HG03469 (cell line): ENCODE data around the gene NBEA.
"Not testable (repeated sequence)": the region's sequence is repeated elsewhere in the genome, so short reads cannot be mapped to it uniquely, and the experiment has no call there.

Source experiments
- ATAC-seq: cut with Tn5 transposase; IDR thresholded peaks from one replicate; pipeline ENCODE4 v1.9.1; 2021; ENCODE audit warnings: mild to moderate bottlenecking, moderate library complexity, moderate number of reproducible peaks; ENCODE audit not compliant: unreplicated experiment

NBEA gene, protein sequence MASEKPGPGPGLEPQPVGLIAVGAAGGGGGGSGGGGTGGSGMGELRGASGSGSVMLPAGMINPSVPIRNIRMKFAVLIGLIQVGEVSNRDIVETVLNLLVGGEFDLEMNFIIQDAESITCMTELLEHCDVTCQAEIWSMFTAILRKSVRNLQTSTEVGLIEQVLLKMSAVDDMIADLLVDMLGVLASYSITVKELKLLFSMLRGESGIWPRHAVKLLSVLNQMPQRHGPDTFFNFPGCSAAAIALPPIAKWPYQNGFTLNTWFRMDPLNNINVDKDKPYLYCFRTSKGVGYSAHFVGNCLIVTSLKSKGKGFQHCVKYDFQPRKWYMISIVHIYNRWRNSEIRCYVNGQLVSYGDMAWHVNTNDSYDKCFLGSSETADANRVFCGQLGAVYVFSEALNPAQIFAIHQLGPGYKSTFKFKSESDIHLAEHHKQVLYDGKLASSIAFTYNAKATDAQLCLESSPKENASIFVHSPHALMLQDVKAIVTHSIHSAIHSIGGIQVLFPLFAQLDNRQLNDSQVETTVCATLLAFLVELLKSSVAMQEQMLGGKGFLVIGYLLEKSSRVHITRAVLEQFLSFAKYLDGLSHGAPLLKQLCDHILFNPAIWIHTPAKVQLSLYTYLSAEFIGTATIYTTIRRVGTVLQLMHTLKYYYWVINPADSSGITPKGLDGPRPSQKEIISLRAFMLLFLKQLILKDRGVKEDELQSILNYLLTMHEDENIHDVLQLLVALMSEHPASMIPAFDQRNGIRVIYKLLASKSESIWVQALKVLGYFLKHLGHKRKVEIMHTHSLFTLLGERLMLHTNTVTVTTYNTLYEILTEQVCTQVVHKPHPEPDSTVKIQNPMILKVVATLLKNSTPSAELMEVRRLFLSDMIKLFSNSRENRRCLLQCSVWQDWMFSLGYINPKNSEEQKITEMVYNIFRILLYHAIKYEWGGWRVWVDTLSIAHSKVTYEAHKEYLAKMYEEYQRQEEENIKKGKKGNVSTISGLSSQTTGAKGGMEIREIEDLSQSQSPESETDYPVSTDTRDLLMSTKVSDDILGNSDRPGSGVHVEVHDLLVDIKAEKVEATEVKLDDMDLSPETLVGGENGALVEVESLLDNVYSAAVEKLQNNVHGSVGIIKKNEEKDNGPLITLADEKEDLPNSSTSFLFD (N-terminal part only)

GRCh38 chr13:34941835-34942731 lies at the start of gene NBEA:
Gene NBEA, plus strand, starts transcription at chr13:34942270. Its CDS starts 551 bp downstream, at chr13:34942821.
- peak; percentile 62 for ATAC-seq

GRCh38 chr13:34894756-34895155 lies 47.3 kb upstream of the NBEA start:
- no peak for ATAC-seq

GRCh38 chr13:34897220-34897619 lies 44.9 kb upstream of the NBEA start:
- ATAC-seq: no peak

DNA sequence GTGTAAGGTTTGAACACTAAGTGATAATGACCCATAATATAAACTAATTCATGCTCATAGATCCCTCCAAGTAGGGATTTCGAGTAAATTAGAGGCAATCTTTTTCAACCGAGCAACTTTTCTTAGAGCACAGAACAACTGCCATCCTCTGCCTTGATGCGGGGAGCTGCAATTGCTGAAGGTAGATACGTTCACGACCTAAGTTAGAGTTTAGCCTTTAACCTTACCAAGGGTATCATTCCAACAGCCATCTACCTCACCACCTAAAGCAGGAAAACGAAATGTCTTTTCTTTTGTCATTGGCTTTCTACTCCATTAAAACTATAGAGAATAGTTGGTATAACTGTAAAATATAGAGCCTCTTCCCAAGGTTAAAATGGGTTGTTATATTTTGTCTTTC lies 42.2 kb upstream of the NBEA start:
- no peak for ATAC-seq

- ATAC-seq: no peak
These were observed 41.8 kb upstream of the NBEA start for GRCh38 chr13:34900288-34900739.

DNA sequence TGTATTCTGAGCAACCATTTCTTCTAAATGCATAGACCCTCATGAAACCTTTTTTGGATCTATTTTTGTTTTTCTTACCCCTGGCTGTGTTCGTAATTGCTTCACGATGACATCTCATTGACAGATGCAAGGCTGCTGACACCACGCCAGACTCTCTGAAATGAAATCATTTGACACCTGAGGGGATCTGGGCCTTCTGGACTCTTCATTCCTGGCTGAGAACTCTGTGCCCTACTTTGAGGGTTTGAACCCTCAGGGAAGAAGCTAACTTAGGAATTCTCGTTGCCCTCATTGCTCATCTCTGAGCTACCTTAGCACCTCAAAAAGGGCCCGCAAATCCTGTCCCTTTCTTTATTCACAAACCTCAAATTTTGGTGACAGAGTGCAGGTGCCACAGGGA lies 40.5 kb upstream of the NBEA start:
- ATAC-seq: no peak

GRCh38 chr13:34911159-34911558 lies 30.9 kb upstream of the NBEA start:
- no peak for ATAC-seq

GRCh38 chr13:34913040-34913439 lies 29.0 kb upstream of the NBEA start:
- ATAC-seq: no peak

GRCh38 chr13:34914416-34914815 lies 27.7 kb upstream of the NBEA start:
- no peak for ATAC-seq

- no peak for ATAC-seq
These were observed 15.6 kb upstream of the NBEA start for GRCh38 chr13:34926508-34926907.

DNA sequence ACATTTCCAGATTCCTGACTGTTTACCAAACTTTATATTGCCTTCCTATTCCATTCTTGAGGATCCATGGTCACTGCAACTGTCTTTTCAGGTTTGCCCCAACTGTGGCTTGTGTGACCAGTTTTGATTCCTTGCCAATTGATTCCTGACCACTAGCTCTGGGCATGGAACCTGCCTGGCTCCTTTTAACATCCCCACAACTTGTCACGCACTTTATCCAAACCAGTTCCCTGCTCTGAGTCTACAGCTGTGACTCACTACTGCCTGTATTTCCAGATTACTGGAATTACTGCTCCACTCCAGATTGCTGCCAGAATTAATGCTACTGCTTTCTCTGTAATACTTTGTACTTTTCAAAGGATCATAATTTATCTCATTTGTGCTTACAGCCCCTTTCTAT lies 13.4 kb upstream of the NBEA start:
- ATAC-seq: not testable (repeated sequence)

DNA sequence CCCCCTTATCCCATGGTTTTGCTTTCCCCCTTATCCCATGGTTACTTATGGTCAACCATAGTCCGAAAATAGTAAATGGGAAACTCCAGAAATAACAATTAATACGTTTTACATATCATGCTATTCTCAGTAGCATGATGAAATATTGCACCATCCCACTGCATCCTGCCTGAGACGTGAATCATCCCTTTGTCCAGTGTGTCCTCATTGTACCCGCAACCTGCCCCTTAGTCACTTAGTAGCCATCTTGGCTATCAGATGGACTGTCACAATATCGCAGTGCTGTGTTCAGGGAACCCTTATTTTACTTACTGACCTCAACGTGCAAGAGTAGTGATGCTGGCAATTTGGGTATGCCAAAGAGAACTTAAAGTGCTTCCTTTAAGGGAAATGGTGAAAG lies 10.5 kb upstream of the NBEA start:
- ATAC-seq: no peak

DNA sequence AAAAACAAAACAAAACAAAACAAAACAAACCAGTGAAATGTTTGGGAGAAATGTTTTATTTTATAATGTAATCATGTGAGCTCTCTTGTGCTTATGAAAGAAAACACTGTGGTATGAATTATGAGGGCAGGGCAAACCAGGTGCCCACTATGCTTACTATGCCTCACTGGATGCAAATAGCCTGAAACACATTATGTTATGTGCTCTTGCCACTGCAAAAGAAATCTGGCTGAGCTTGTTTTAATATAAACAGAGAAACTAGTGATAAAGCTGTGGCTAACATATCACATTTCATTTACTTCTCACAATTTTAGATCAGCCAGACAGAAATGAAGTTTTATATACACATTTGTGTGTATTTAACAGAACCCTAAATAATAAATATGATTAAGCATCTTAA lies 8.7 kb upstream of the NBEA start:
- no peak for ATAC-seq

GRCh38 chr13:34933786-34934185 lies 8.3 kb upstream of the NBEA start:
- ATAC-seq: no peak

GRCh38 chr13:34935841-34936240 lies 6.2 kb upstream of the NBEA start:
- no peak for ATAC-seq

GRCh38 chr13:34939771-34940170 lies 2.3 kb upstream of the NBEA start:
- no peak for ATAC-seq

GRCh38 chr13:34941436-34941834 lies 635 bp upstream of the NBEA start:
- ATAC-seq: no peak

DNA sequence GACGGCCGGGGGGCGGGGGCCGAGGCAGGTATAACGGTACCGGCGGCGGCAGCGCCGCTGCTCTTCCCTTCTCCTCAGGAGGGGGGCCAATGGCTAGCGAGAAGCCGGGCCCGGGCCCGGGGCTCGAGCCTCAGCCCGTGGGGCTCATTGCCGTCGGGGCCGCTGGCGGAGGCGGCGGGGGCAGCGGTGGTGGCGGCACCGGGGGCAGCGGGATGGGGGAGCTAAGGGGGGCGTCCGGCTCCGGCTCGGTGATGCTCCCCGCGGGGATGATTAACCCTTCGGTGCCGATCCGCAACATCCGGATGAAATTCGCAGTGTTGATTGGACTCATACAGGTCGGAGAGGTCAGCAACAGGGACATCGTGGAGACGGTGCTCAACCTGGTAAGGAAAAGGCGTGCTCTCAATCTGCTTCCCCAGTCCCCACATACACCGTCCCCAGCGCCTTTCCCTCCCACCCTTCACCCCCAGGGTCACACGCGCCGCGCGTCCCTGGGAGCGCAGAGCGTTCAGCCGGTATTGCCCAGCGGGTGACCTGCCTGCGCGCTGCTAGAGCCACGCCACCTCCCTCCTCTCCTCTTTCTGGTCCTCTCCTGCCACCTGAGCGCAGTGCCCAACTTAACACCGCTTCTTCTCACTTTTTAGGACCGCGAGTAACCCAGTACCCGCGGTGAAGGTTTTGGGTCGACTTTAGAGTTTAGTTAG lies 814 bp downstream of the NBEA start:
- no peak for ATAC-seq

GRCh38 chr13:34943436-34944273 lies 1.6 kb downstream of the NBEA start:
- ATAC-seq: no peak
